ENCODE measurements around the gene TRIP13. TPM values are rescaled to one million over a fixed set of nuclear protein-coding genes. Genes with fewer than 3 reads are reported as not detected.
"Not testable (repeated sequence)": the region's sequence is repeated elsewhere in the genome, so short reads cannot be mapped to it uniquely, and the experiment has no call there.

The TRIP13 gene
- polyA plus RNA-seq, result 1.6 TPM

- H3K27ac Mint-ChIP-seq, result peak within 1 kb of the TSS; percentile 64 to 93 (median 77)
- peak within 1 kb of the TSS; percentile 87 to 96 (median 91) for H3K4me3 Mint-ChIP-seq
- peaks cover 3% of the 10 kb centered on the region for H3K36me3 Mint-ChIP-seq
- no peaks in the 10 kb centered on the region for H3K9me3 Mint-ChIP-seq
- H3K4me1 Mint-ChIP-seq, result peaks cover 4 to 7% (median 6%) of the 10 kb centered on the region in 3 donors
- H3K27me3 Mint-ChIP-seq, result no peaks in the 10 kb centered on the region
Measured at GRCh38 chr5:892394-893136, at the start of gene TRIP13, which contains the start of gene BRD9. TRIP13 (plus strand) TSS chr5:892884; CDS start chr5:892999, 115 bp downstream. BRD9 (minus strand) TSS chr5:892801; CDS start chr5:892657, 144 bp downstream.

- H3K4me1 Mint-ChIP-seq, H3K27me3 Mint-ChIP-seq, H3K36me3 Mint-ChIP-seq, H3K27ac Mint-ChIP-seq, H3K4me3 Mint-ChIP-seq, H3K9me3 Mint-ChIP-seq: not testable (repeated sequence)
Measured at GRCh38 chr5:843371-843770, 49.3 kb upstream of the TRIP13 start.

GRCh38 chr5:843926-844325 is 48.8 kb upstream of the TRIP13 start:
- H3K4me1 Mint-ChIP-seq, H3K27ac Mint-ChIP-seq, H3K36me3 Mint-ChIP-seq, H3K9me3 Mint-ChIP-seq, H3K27me3 Mint-ChIP-seq: not testable (repeated sequence)
- H3K4me3 Mint-ChIP-seq, result peak overlapping the region in 1 of 4 donors; percentile 68

GRCh38 chr5:844426-844825 is 48.3 kb upstream of the TRIP13 start:
- H3K9me3 Mint-ChIP-seq, H3K27me3 Mint-ChIP-seq, H3K4me1 Mint-ChIP-seq, H3K36me3 Mint-ChIP-seq, H3K27ac Mint-ChIP-seq, H3K4me3 Mint-ChIP-seq: not testable (repeated sequence)

- H3K9me3 Mint-ChIP-seq, H3K27ac Mint-ChIP-seq, H3K36me3 Mint-ChIP-seq, H3K27me3 Mint-ChIP-seq, H3K4me3 Mint-ChIP-seq, H3K4me1 Mint-ChIP-seq: not testable (repeated sequence)
Measured at GRCh38 chr5:845031-845675, 47.5 kb upstream of the TRIP13 start.

GRCh38 chr5:845676-846601 is 46.7 kb upstream of the TRIP13 start:
- not testable (repeated sequence) for H3K9me3 Mint-ChIP-seq, H3K4me1 Mint-ChIP-seq, H3K27ac Mint-ChIP-seq, H3K4me3 Mint-ChIP-seq, H3K27me3 Mint-ChIP-seq, H3K36me3 Mint-ChIP-seq

- not testable (repeated sequence) for H3K36me3 Mint-ChIP-seq, H3K4me1 Mint-ChIP-seq, H3K27ac Mint-ChIP-seq, H3K9me3 Mint-ChIP-seq, H3K27me3 Mint-ChIP-seq
- peak overlapping the region in 1 of 4 donors; percentile 43 for H3K4me3 Mint-ChIP-seq
Measured at GRCh38 chr5:846602-847091, 46.0 kb upstream of the TRIP13 start.

GRCh38 chr5:847212-847611 is 45.5 kb upstream of the TRIP13 start:
- not testable (repeated sequence) for H3K4me1 Mint-ChIP-seq, H3K27me3 Mint-ChIP-seq, H3K4me3 Mint-ChIP-seq, H3K9me3 Mint-ChIP-seq, H3K36me3 Mint-ChIP-seq, H3K27ac Mint-ChIP-seq

- H3K9me3 Mint-ChIP-seq, H3K27ac Mint-ChIP-seq, H3K4me3 Mint-ChIP-seq, H3K4me1 Mint-ChIP-seq, H3K36me3 Mint-ChIP-seq: not testable (repeated sequence)
- peaks cover 11% of the 10 kb centered on the region for H3K27me3 Mint-ChIP-seq
Measured at GRCh38 chr5:847736-848135, 44.9 kb upstream of the TRIP13 start.

GRCh38 chr5:848671-849111 is 44.0 kb upstream of the TRIP13 start:
- Mint-ChIP-seq H3K27me3 (peaks cover 11% of the 10 kb centered on the region), H3K36me3 (no peaks in the 10 kb centered on the region), H3K4me3 (peak overlapping the region in 1 of 4 donors; percentile 23), H3K4me1 (peaks cover 0 to 5% (median 4%) of the 10 kb centered on the region in 3 donors), H3K9me3 (no peaks in the 10 kb centered on the region), H3K27ac (no peak overlapping the region)

- Mint-ChIP-seq H3K27me3 (peaks cover 11% of the 10 kb centered on the region), H3K27ac (no peak overlapping the region), H3K4me1 (peaks cover 0 to 5% (median 4%) of the 10 kb centered on the region in 3 donors), H3K4me3 (no peak overlapping the region), H3K9me3 (no peaks in the 10 kb centered on the region), H3K36me3 (no peaks in the 10 kb centered on the region)
Measured at GRCh38 chr5:849651-850301, 42.9 kb upstream of the TRIP13 start.

GRCh38 chr5:850511-851006 is 42.1 kb upstream of the TRIP13 start, which contains the start of gene ZDHHC11:
ZDHHC11 (minus strand) TSS chr5:850986; CDS start chr5:850602, 384 bp downstream.
- Mint-ChIP-seq H3K4me3 (no peak within 1 kb of the TSS), H3K27me3 (peaks cover 8% of the 10 kb centered on the region), H3K4me1 (peaks cover 0 to 5% (median 4%) of the 10 kb centered on the region in 3 donors), H3K36me3 (no peaks in the 10 kb centered on the region), H3K9me3 (no peaks in the 10 kb centered on the region), H3K27ac (no peak within 1 kb of the TSS)

- Mint-ChIP-seq H3K4me3 (no peak overlapping the region), H3K9me3 (no peaks in the 10 kb centered on the region), H3K36me3 (no peaks in the 10 kb centered on the region), H3K27me3 (peaks cover 8% of the 10 kb centered on the region), H3K4me1 (peaks cover 0 to 5% (median 4%) of the 10 kb centered on the region in 3 donors), H3K27ac (no peak overlapping the region)
Measured at GRCh38 chr5:851076-851475, 41.6 kb upstream of the TRIP13 start.

- Mint-ChIP-seq H3K9me3 (no peaks in the 10 kb centered on the region), H3K36me3 (no peaks in the 10 kb centered on the region), H3K4me1 (peaks cover 0 to 4% (median 4%) of the 10 kb centered on the region in 3 donors), H3K4me3 (no peak overlapping the region), H3K27ac (no peak overlapping the region), H3K27me3 (peaks cover 8% of the 10 kb centered on the region)
Measured at GRCh38 chr5:851553-851952, 41.1 kb upstream of the TRIP13 start.

Data from IgD-negative memory B cell (primary cell).